Transverse colon (tissue), 4 donors: ENCODE data around the gene STX8. TPM values are rescaled to one million over a fixed set of nuclear protein-coding genes. Genes with fewer than 3 reads are reported as not detected.

Source experiments
- DNase-seq: peaks from one replicate; pipeline ENCODE4 v3.0.0-alpha.2; 2019
- H3K27ac ChIP-seq, 4 donors: fragments of 200-600 bp; sonication (generic); 2 replicates each; pipeline ENCODE4 v1.5.1; 2016 to 2018; ENCODE audit warnings: inconsistent platforms in 4 of 4
- H3K27me3 ChIP-seq: fragments of 200-600 bp; sonication (generic); 2 replicates; pipeline ENCODE4 v1.5.1; 2017; ENCODE audit warnings: inconsistent platforms
- H3K36me3 ChIP-seq, 4 donors: fragments of 200-600 bp; sonication (generic); 2 replicates each; pipeline ENCODE4 v1.5.1; 2017 to 2019; ENCODE audit warnings: inconsistent platforms in 4 of 4
- H3K4me1 ChIP-seq, 4 donors: fragments of 200-600 bp; sonication (generic); 2 replicates each; pipeline ENCODE4 v1.5.1; 2017 to 2020; ENCODE audit warnings: inconsistent platforms in 4 of 4
- H3K4me3 ChIP-seq, 4 donors: fragments of 200-600 bp; sonication (generic); 1 replicate in 1 of 4; 2 replicates in 3 of 4; pipeline versions ENCODE4 v1.5.1 to v1.6.1; 2017 to 2019; ENCODE audit warnings: inconsistent platforms in 4 of 4
- H3K9me3 ChIP-seq, 2 donors: fragments of 200-600 bp; sonication (generic); 2 replicates each; pipeline ENCODE4 v1.5.1; 2017 to 2019; ENCODE audit warnings: inconsistent platforms in 2 of 2
- CTCF ChIP-seq, 5 experiments: fragments of 200-600 bp in 3 of 5; fragments of 450-650 bp in 2 of 5; sonication (generic) in 3 of 5; IDR thresholded peaks; 1 replicate in 2 of 5; 2 replicates in 3 of 5; pipeline ENCODE4 v1.5.1; 2016 to 2017; ENCODE audit warnings: antibody characterized with exemption in 5 of 5, inconsistent platforms in 3 of 5, mild to moderate bottlenecking in 2 of 5, moderate library complexity in 1 of 5
- EP300 ChIP-seq: sonication (generic); formaldehyde crosslinking; IDR thresholded peaks from one replicate; pipeline ENCODE4 v1.6.1; 2017; ENCODE audit warnings: antibody characterized with exemption, low read depth
- POLR2A ChIP-seq: fragments of 450-650 bp; IDR thresholded peaks from one replicate; pipeline ENCODE4 v1.6.1; 2016; ENCODE audit warnings: antibody characterized with exemption, mild to moderate bottlenecking, moderate library complexity
- POLR2AphosphoS5 ChIP-seq, 3 donors: sonication (generic); formaldehyde crosslinking; IDR thresholded peaks; one replicate each; pipeline ENCODE4 v1.6.1; 2016; ENCODE audit warnings: antibody characterized with exemption in 3 of 3
- WGBS, 2 donors: methylation state at CpG; one replicate each; pipeline ENCODE4 v1.1.5; 2018; ENCODE audit warnings: low coverage in 1 of 2; 5-methylcytosine and 5-hydroxymethylcytosine counted together
- in situ Hi-C, 4 donors: fragments of 200-750 bp; cut with MboI; loops; one replicate each; pipeline versions ENCODE4 v1.15.0 to v1.15.1; 2017; ENCODE audit warnings: low sequenced_read_pairs in 3 of 4, low pct_ligation_motif_present in 1 of 4, low pct_unique_long_range_greater_than_20kb in 1 of 4
- intact Hi-C: fragments of 100-400 bp; cut with DNase I; formaldehyde crosslinking; loops from one replicate; pipeline ENCODE4 v1.15.1; 2023; ENCODE audit warnings: low total_unique reads
- total RNA-seq, 4 donors: library from RNA; depleted of rRNA; stranded (reverse); fragments of >200 nt; gene quantifications; one replicate each; pipeline ENCODE4 v1.1.0, GENCODE V29; 2016

STX8 gene
- total RNA-seq, 4 donors from 2014 or later: 18.0 to 53.8 (median 38.3) TPM

- TF ChIP-seq POLR2AphosphoS5 (IDR thresholded peaks at IDR 0.05) (no peak), POLR2A (no peak), EP300 (no peak), CTCF (IDR thresholded peaks at IDR 0.05) (no peak)
- Histone ChIP-seq H3K4me1 (peaks cover 0 to 6% (median 2%) of the 10 kb centered on the region in 4 donors), H3K27me3 (no peaks in the 10 kb centered on the region), H3K4me3 (no peak overlapping the region), H3K27ac (no peak overlapping the region), H3K9me3 (no peaks in the 10 kb centered on the region), H3K36me3 (no peaks in the 10 kb centered on the region)
- WGBS, 2 donors: 61% methylated on average over 14 of the region's 14 CpGs; no CpG with 5 or more reads in 1 of the 2 donors
- no peak for DNase-seq
- intact Hi-C loops (no loop called here), in situ Hi-C loops (no loop called here)
Measured at GRCh38 chr17:9226794-9227135, 348.9 kb downstream of the STX8 start.

- no peaks in the 10 kb centered on the region for H3K36me3 ChIP-seq
- no peak overlapping the region for H3K27ac ChIP-seq
- intact Hi-C loops: no loop called here
- in situ Hi-C loops: no loop called here
- no peak for TF ChIP-seq EP300
- TF ChIP-seq POLR2AphosphoS5 (IDR thresholded peaks at IDR 0.05): no peak
- TF ChIP-seq POLR2A: no peak
- no peak for TF ChIP-seq CTCF (IDR thresholded peaks at IDR 0.05)
- 76% methylated on average over 29 of the region's 34 CpGs; no CpG with 5 or more reads in 1 of the 2 donors for WGBS, 2 donors
- no peak overlapping the region for H3K4me3 ChIP-seq
- no peaks in the 10 kb centered on the region for H3K9me3 ChIP-seq
- H3K4me1 ChIP-seq: peaks cover 0 to 6% (median 2%) of the 10 kb centered on the region in 4 donors
- no peak for DNase-seq
- H3K27me3 ChIP-seq: no peaks in the 10 kb centered on the region
Measured at GRCh38 chr17:9226130-9226793, 349.4 kb downstream of the STX8 start.

- H3K9me3 ChIP-seq: no peaks in the 10 kb centered on the region
- WGBS, 2 donors: 88% methylated on average over 31 of the region's 32 CpGs; no CpG with 5 or more reads in 1 of the 2 donors
- peaks cover 0 to 6% (median 2%) of the 10 kb centered on the region in 4 donors for H3K4me1 ChIP-seq
- no peak overlapping the region for H3K4me3 ChIP-seq
- in situ Hi-C loops: no loop called here
- H3K36me3 ChIP-seq: no peaks in the 10 kb centered on the region
- no peak for DNase-seq
- intact Hi-C loops: no loop called here
- H3K27me3 ChIP-seq: no peaks in the 10 kb centered on the region
- H3K27ac ChIP-seq: no peak overlapping the region
- TF ChIP-seq CTCF (IDR thresholded peaks at IDR 0.05): no peak
- no peak for TF ChIP-seq POLR2AphosphoS5 (IDR thresholded peaks at IDR 0.05)
- no peak for TF ChIP-seq EP300
- TF ChIP-seq POLR2A: no peak
Measured at GRCh38 chr17:9225305-9226101, 350.1 kb downstream of the STX8 start.

GRCh38 chr17:9224485-9224884 lies 351.1 kb downstream of the STX8 start:
- Histone ChIP-seq H3K27me3 (no peaks in the 10 kb centered on the region), H3K36me3 (no peaks in the 10 kb centered on the region), H3K27ac (no peak overlapping the region), H3K9me3 (no peaks in the 10 kb centered on the region), H3K4me3 (no peak overlapping the region), H3K4me1 (peaks cover 0 to 6% (median 2%) of the 10 kb centered on the region in 4 donors)
- TF ChIP-seq EP300: no peak
- no peak for TF ChIP-seq POLR2AphosphoS5 (IDR thresholded peaks at IDR 0.05)
- no peak for TF ChIP-seq CTCF (IDR thresholded peaks at IDR 0.05)
- no peak for TF ChIP-seq POLR2A
- 96% methylated on average over 7 of the region's 7 CpGs; no CpG with 5 or more reads in 1 of the 2 donors for WGBS, 2 donors
- in situ Hi-C loops (no loop called here), intact Hi-C loops (no loop called here)
- no peak for DNase-seq
